ENCODE data around the gene ARF6. TPM values are rescaled to one million over a fixed set of nuclear protein-coding genes. Genes with fewer than 3 reads are reported as not detected.

Gene ARF6
- total RNA-seq, 1 donor from 2014 or later, result 48.6 TPM

GRCh38 chr14:49905989-49906388 lies 13.1 kb downstream of the ARF6 start:
- Histone ChIP-seq H3K4me1 (peaks cover 23% of the 10 kb centered on the region), H3K27me3 (no peaks in the 10 kb centered on the region), H3K27ac (no peak overlapping the region), H3K4me3 (no peak overlapping the region), H3K9me3 (no peaks in the 10 kb centered on the region), H3K36me3 (no peaks in the 10 kb centered on the region)
- TF ChIP-seq POLR2AphosphoS5 (IDR thresholded peaks at IDR 0.05; ENCODE audit: insufficient read depth in 1 of 2, low read depth in 1 of 2) (no peak), CTCF (IDR thresholded peaks at IDR 0.05) (no peak), POLR2A (IDR thresholded peaks at IDR 0.05) (no peak)
- DNase-seq (ENCODE audit: extremely low spot score in 2 of 2), result no peak
- intact Hi-C loops (cut with DNase I), result no loop called here

- intact Hi-C loops (cut with DNase I), result no loop called here
- peaks cover 35% of the 10 kb centered on the region for H3K4me1 ChIP-seq
- TF ChIP-seq POLR2A (IDR thresholded peaks at IDR 0.05) (no peak), CTCF (IDR thresholded peaks at IDR 0.05) (no peak), POLR2AphosphoS5 (IDR thresholded peaks at IDR 0.05; ENCODE audit: insufficient read depth in 1 of 2, low read depth in 1 of 2) (no peak)
Observed at GRCh38 chr14:49907186-49907585, 14.3 kb downstream of the ARF6 start.

GRCh38 chr14:49908433-49908782 lies 15.5 kb downstream of the ARF6 start:
- no peaks in the 10 kb centered on the region for H3K36me3 ChIP-seq
- H3K4me3 ChIP-seq, result no peak overlapping the region
- peak overlapping the region; percentile 59 for H3K27ac ChIP-seq
- no peaks in the 10 kb centered on the region for H3K9me3 ChIP-seq
- TF ChIP-seq CTCF (IDR thresholded peaks at IDR 0.05) (no peak), POLR2A (IDR thresholded peaks at IDR 0.05) (no peak), POLR2AphosphoS5 (IDR thresholded peaks at IDR 0.05; ENCODE audit: insufficient read depth in 1 of 2, low read depth in 1 of 2) (no peak)
- DNase-seq (ENCODE audit: extremely low spot score in 2 of 2), result no peak
- no peaks in the 10 kb centered on the region for H3K27me3 ChIP-seq
- peaks cover 39% of the 10 kb centered on the region for H3K4me1 ChIP-seq
- intact Hi-C loops (cut with DNase I), result no loop called here

More at GRCh38 chr14:49907186-49907585, 14.3 kb downstream of the ARF6 start:
- Histone ChIP-seq H3K36me3 (no peaks in the 10 kb centered on the region), H3K27me3 (no peaks in the 10 kb centered on the region), H3K4me3 (no peak overlapping the region), H3K9me3 (no peaks in the 10 kb centered on the region), H3K27ac (peak overlapping the region; percentile 59)
- no peak for DNase-seq (ENCODE audit: extremely low spot score in 2 of 2)

GRCh38 chr14:49909016-49909415 lies 16.1 kb downstream of the ARF6 start:
- TF ChIP-seq POLR2A (IDR thresholded peaks at IDR 0.05) (no peak), POLR2AphosphoS5 (IDR thresholded peaks at IDR 0.05; ENCODE audit: insufficient read depth in 1 of 2, low read depth in 1 of 2) (no peak), CTCF (IDR thresholded peaks at IDR 0.05) (no peak)
- no peak for DNase-seq (ENCODE audit: extremely low spot score in 2 of 2)
- Histone ChIP-seq H3K27ac (no peak overlapping the region), H3K36me3 (no peaks in the 10 kb centered on the region), H3K27me3 (no peaks in the 10 kb centered on the region), H3K9me3 (no peaks in the 10 kb centered on the region), H3K4me3 (no peak overlapping the region), H3K4me1 (peaks cover 39% of the 10 kb centered on the region)
- intact Hi-C loops (cut with DNase I), result no loop called here

- H3K27me3 ChIP-seq, result no peaks in the 10 kb centered on the region
- no peak for DNase-seq (ENCODE audit: extremely low spot score in 2 of 2)
- H3K4me3 ChIP-seq, result no peak overlapping the region
- TF ChIP-seq POLR2A (IDR thresholded peaks at IDR 0.05), result no peak
- TF ChIP-seq POLR2AphosphoS5 (IDR thresholded peaks at IDR 0.05; ENCODE audit: insufficient read depth in 1 of 2, low read depth in 1 of 2), result no peak
- TF ChIP-seq CTCF (IDR thresholded peaks at IDR 0.05), result no peak
- H3K4me1 ChIP-seq, result peaks cover 19% of the 10 kb centered on the region
- no peaks in the 10 kb centered on the region for H3K9me3 ChIP-seq
- H3K36me3 ChIP-seq, result no peaks in the 10 kb centered on the region
- no peak overlapping the region for H3K27ac ChIP-seq
- intact Hi-C loops (cut with DNase I), result no loop called here
Observed at GRCh38 chr14:49915085-49915484, 22.2 kb downstream of the ARF6 start.
